ENCODE data around the gene TMEM272.

DNA sequence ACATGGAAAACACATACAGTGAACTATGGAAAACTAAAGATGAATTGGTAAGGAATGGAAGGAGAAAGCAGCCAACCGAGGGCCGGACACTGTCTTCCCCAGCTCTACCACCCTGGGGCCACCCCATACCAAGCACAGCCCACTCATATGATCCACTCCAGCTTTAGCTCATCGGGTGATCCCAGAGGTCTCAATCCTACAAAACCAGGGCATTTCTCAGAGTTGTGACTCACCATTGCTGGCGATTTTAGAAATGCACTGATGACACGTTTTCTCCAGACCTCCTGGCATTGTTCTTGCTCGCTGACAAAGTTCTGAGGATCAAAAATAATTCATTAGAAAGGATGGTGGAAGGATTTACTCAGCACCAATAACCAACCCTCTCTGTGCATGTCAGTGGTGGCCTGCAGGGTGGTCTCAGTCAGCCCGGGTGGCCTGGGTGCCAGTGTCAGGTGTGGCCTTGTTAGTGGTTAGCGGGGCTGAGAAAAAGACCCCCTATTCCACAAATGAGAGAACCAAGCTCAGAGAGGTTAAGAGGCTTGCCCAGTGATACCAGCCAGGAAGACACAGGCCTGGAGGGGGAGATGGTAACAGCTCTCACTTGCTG, 6.6 kb downstream of the TMEM272 start:
- TF ChIP-seq, protein P1, sequence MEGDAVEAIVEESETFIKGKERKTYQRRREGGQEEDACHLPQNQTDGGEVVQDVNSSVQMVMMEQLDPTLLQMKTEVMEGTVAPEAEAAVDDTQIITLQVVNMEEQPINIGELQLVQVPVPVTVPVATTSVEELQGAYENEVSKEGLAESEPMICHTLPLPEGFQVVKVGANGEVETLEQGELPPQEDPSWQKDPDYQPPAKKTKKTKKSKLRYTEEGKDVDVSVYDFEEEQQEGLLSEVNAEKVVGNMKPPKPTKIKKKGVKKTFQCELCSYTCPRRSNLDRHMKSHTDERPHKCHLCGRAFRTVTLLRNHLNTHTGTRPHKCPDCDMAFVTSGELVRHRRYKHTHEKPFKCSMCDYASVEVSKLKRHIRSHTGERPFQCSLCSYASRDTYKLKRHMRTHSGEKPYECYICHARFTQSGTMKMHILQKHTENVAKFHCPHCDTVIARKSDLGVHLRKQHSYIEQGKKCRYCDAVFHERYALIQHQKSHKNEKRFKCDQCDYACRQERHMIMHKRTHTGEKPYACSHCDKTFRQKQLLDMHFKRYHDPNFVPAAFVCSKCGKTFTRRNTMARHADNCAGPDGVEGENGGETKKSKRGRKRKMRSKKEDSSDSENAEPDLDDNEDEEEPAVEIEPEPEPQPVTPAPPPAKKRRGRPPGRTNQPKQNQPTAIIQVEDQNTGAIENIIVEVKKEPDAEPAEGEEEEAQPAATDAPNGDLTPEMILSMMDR (IDR thresholded peaks at IDR 0.05), result no peak
- no peak for TF ChIP-seq EP300 (IDR thresholded peaks at IDR 0.05; ENCODE audit: low read depth)
- no peak for TF ChIP-seq POLR2A (IDR thresholded peaks at IDR 0.05)
- no peak for TF ChIP-seq POLR2AphosphoS5 (IDR thresholded peaks at IDR 0.05)

Measured in transverse colon (tissue), 4 donors.